Astrocyte (in vitro differentiated cells and primary cell): ENCODE data around the gene MT1M.

ENCODE experiments used
- CTCF ChIP-seq: IDR thresholded peaks from 2 replicates; pipeline ENCODE4 v1.5.1; 2011; ENCODE audit warnings: low read depth, mild to moderate bottlenecking, inconsistent platforms, low read length, moderate library complexity; ENCODE audit not compliant: insufficient read depth
- EZH2 ChIP-seq: IDR thresholded peaks from 2 replicates; pipeline ENCODE4 v1.6.1; 2012; ENCODE audit warnings: mild to moderate bottlenecking, low read length, inconsistent platforms; ENCODE audit not compliant: insufficient read depth

GRCh38 chr16:56606476-56607108 lies 25.9 kb upstream of the MT1M start:
- no peak for TF ChIP-seq CTCF
- TF ChIP-seq EZH2: no peak
